GM23248 (cell line): ENCODE results near the gene TTC28.

Experiments used
- EZH2 ChIP-seq: fragments of 200-600 bp; sonication (generic); IDR thresholded peaks from 2 replicates; pipeline ENCODE4 v1.6.1; 2018; ENCODE audit warnings: antibody characterized with exemption, mild to moderate bottlenecking; ENCODE audit not compliant: insufficient read depth, poor library complexity, severe bottlenecking
- EZH2phosphoT487 ChIP-seq: fragments of 200-600 bp; sonication (generic); IDR thresholded peaks from 2 replicates; pipeline ENCODE4 v1.6.1; 2018; ENCODE audit warnings: antibody characterized with exemption, moderate library complexity, mild to moderate bottlenecking, low read depth; ENCODE audit not compliant: insufficient read depth

- TF ChIP-seq EZH2 (no peak), EZH2phosphoT487 (no peak)
These were observed 350.9 kb downstream of the TTC28 start for GRCh38 chr22:28328756-28329155.
